GM23248 (cell line): Measurements from ENCODE around the gene TMPRSS11A. TPM values are rescaled to one million over a fixed set of nuclear protein-coding genes. Genes with fewer than 3 reads are reported as not detected.

Source experiments
- DNase-seq: peaks from one replicate; pipeline ENCODE4 v3.0.0-alpha.2; 2015
- H2AFZ ChIP-seq: fragments of 200-600 bp; sonication (generic); 2 replicates; pipeline ENCODE4 v1.6.1; 2016; ENCODE audit warnings: antibody characterized with exemption
- H3F3A ChIP-seq: fragments of 200-600 bp; sonication (generic); 2 replicates; pipeline ENCODE4 v1.6.1; 2016; ENCODE audit warnings: mild to moderate bottlenecking, antibody characterized with exemption, mixed run types; ENCODE audit not compliant: insufficient read depth
- H3K27ac ChIP-seq: fragments of 200-600 bp; sonication (generic); 2 replicates; pipeline ENCODE4 v1.5.1; 2016; ENCODE audit warnings: mild to moderate bottlenecking
- H3K27me3 ChIP-seq: fragments of 200-600 bp; sonication (generic); replicated peaks from 2 replicates; pipeline ENCODE4 v1.6.1; 2016; ENCODE audit warnings: mild to moderate bottlenecking; ENCODE audit not compliant: insufficient read depth
- H3K36me3 ChIP-seq: fragments of 200-600 bp; sonication (generic); 2 replicates; pipeline ENCODE4 v1.6.1; 2016; ENCODE audit warnings: low read depth, mild to moderate bottlenecking
- H3K4me1 ChIP-seq: fragments of 200-600 bp; sonication (generic); 2 replicates; pipeline ENCODE4 v1.6.1; 2016; ENCODE audit warnings: mild to moderate bottlenecking; ENCODE audit not compliant: insufficient read depth
- H3K4me2 ChIP-seq: fragments of 200-600 bp; sonication (generic); one replicate; pipeline ENCODE4 v1.6.1; 2016; ENCODE audit warnings: mild to moderate bottlenecking; ENCODE audit not compliant: unreplicated experiment
- H3K4me3 ChIP-seq: fragments of 200-600 bp; sonication (generic); 2 replicates; pipeline ENCODE4 v1.5.1; 2016; ENCODE audit warnings: mild to moderate bottlenecking
- H3K79me2 ChIP-seq: fragments of 200-600 bp; sonication (generic); 2 replicates; pipeline ENCODE4 v1.6.1; 2016; ENCODE audit warnings: mild to moderate bottlenecking; ENCODE audit not compliant: insufficient read depth
- H3K9ac ChIP-seq: fragments of 200-600 bp; sonication (generic); 2 replicates; pipeline ENCODE4 v1.6.1; 2016; ENCODE audit warnings: mild to moderate bottlenecking
- H3K9me2 ChIP-seq: fragments of 200-600 bp; sonication (generic); 2 replicates; pipeline ENCODE4 v1.6.1; 2016; ENCODE audit warnings: mixed run types, mild to moderate bottlenecking, moderate library complexity; ENCODE audit not compliant: insufficient read depth
- H3K9me3 ChIP-seq: fragments of 200-600 bp; sonication (generic); one replicate; pipeline ENCODE4 v1.6.1; 2017; ENCODE audit warnings: low read depth
- H4K20me1 ChIP-seq: fragments of 200-600 bp; sonication (generic); 2 replicates; pipeline ENCODE4 v1.6.0; 2016; ENCODE audit not compliant: insufficient read depth
- EZH2 ChIP-seq: fragments of 200-600 bp; sonication (generic); IDR thresholded peaks from 2 replicates; pipeline ENCODE4 v1.6.1; 2018; ENCODE audit warnings: antibody characterized with exemption, mild to moderate bottlenecking; ENCODE audit not compliant: insufficient read depth, poor library complexity, severe bottlenecking
- EZH2phosphoT487 ChIP-seq: fragments of 200-600 bp; sonication (generic); IDR thresholded peaks from 2 replicates; pipeline ENCODE4 v1.6.1; 2018; ENCODE audit warnings: antibody characterized with exemption, moderate library complexity, mild to moderate bottlenecking, low read depth; ENCODE audit not compliant: insufficient read depth
- WGBS, 2 experiments: methylation state at CpG; one replicate each; pipeline ENCODE4 v1.1.6; 2015 to 2017; ENCODE audit warnings: low lambda C conversion rate in 2 of 2, low coverage in 1 of 2; ENCODE audit errors: missing lambda C conversion rate in 2 of 2; 5-methylcytosine and 5-hydroxymethylcytosine counted together
- in situ Hi-C: fragments of 300-500 bp; cut with MboI; formaldehyde crosslinking; loops from 2 replicates; pipeline ENCODE4 v1.15.0; 2020
- polyA plus RNA-seq: library from polyadenylated mRNA; unstranded; fragments of >200 nt; fragmentation: Nextera tagmentation; extraction: Ambion mirVana; gene quantifications from 2 replicates; pipeline ENCODE4 v1.2.1, GENCODE V29; 2016
- total RNA-seq: library from RNA; depleted of rRNA; stranded (reverse); fragments of >200 nt; shearing (Covaris generic); gene quantifications from 2 replicates; pipeline ENCODE4 v1.2.3, GENCODE V29; 2014

Gene TMPRSS11A
- total and polyA plus RNA-seq, 2 experiments from 2014 or later, result not detected

DNA sequence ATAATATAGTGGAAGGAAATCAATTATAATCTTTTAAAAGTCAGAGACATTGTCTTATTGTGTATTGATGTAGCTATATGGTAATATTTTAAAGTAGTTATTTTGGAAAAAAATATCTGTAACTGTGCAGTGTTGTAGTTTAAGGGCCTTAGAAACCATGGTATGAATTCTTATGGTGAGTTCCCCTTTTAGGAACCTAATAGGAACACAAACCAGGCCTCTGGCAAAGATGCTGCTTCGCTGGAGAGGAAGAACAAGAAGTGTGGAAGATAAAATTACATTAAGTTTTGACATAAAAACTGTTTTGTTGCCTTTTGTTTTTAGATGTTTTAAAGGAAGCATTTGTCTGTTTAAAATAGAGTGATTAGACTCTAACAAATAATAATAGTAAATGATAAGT lies 68.6 kb downstream of the TMPRSS11A start:
- Histone ChIP-seq H3K36me3 (no peaks in the 10 kb centered on the region), H3K4me1 (no peaks in the 10 kb centered on the region), H3K9me2 (no peaks in the 10 kb centered on the region), H3K9me3 (no peaks in the 10 kb centered on the region), H4K20me1 (no peaks in the 10 kb centered on the region), H3F3A (no peaks in the 10 kb centered on the region), H3K79me2 (no peaks in the 10 kb centered on the region), H2AFZ (no peak overlapping the region), H3K4me2 (no peak overlapping the region), H3K27me3 (no peaks in the 10 kb centered on the region), H3K27ac (no peak overlapping the region), H3K4me3 (no peak overlapping the region), H3K9ac (no peak overlapping the region)
- TF ChIP-seq EZH2 (no peak), EZH2phosphoT487 (no peak)
- WGBS, 2 experiments, result 89 to 96% methylated on average over 1 of the region's 1 CpG
- in situ Hi-C loops, result loop anchor here (25.0 kb wide), 1 partner anchor 468 kb away; the partner anchor contains the start of gene YTHDC1
- no peak for DNase-seq

- Histone ChIP-seq H3K79me2 (no peaks in the 10 kb centered on the region), H3F3A (no peaks in the 10 kb centered on the region), H3K4me3 (no peak overlapping the region), H2AFZ (no peak overlapping the region), H3K4me1 (no peaks in the 10 kb centered on the region), H3K9me2 (no peaks in the 10 kb centered on the region), H4K20me1 (no peaks in the 10 kb centered on the region), H3K9ac (no peak overlapping the region), H3K27me3 (no peaks in the 10 kb centered on the region), H3K27ac (no peak overlapping the region), H3K4me2 (no peak overlapping the region), H3K9me3 (no peaks in the 10 kb centered on the region), H3K36me3 (no peaks in the 10 kb centered on the region)
- DNase-seq, result peak; percentile 38
- TF ChIP-seq EZH2, result no peak
- TF ChIP-seq EZH2phosphoT487, result no peak
- in situ Hi-C loops, result loop anchor here (25.0 kb wide), 1 partner anchor 469 kb away; the partner anchor contains the start of gene YTHDC1
- WGBS, 2 experiments, result 33 to 43% methylated on average over 3 of the region's 3 CpGs
Observed at GRCh38 chr4:67892905-67893304, 70.4 kb downstream of the TMPRSS11A start.

DNA sequence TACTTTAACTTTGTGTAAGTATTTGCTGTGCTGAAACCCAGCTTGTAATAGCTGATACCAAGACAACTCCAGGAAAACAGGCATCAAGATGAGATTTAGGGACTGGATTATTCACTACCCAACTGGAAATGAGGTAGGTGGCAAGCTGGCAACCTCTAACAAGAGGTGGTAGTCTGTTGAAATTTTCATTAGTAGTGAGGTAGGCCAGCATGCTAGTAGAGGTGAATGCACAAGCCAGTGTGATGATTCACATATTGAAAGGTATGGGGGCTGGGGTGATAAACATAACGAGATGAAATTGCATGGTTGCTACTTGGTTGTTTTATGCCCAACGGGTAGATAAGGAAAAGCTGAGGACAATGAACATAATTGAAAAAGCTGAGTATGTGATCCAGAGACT lies 71.0 kb downstream of the TMPRSS11A start:
- Histone ChIP-seq H3F3A (peaks cover under 1% of the 10 kb centered on the region; the same call in 1 of the 2 replicates), H3K9me2 (no peaks in the 10 kb centered on the region), H3K27me3 (no peaks in the 10 kb centered on the region), H3K4me3 (no peak overlapping the region), H3K36me3 (no peaks in the 10 kb centered on the region), H2AFZ (no peak overlapping the region), H3K79me2 (no peaks in the 10 kb centered on the region), H3K9ac (no peak overlapping the region), H4K20me1 (no peaks in the 10 kb centered on the region), H3K4me1 (no peaks in the 10 kb centered on the region), H3K4me2 (no peak overlapping the region), H3K9me3 (no peaks in the 10 kb centered on the region), H3K27ac (no peak overlapping the region)
- 94 to 100% methylated on average over 2 of the region's 2 CpGs for WGBS, 2 experiments
- no peak for DNase-seq
- in situ Hi-C loops, result loop anchor here (25.0 kb wide), 1 partner anchor 470 kb away; the partner anchor contains the start of gene YTHDC1
- no peak for TF ChIP-seq EZH2
- no peak for TF ChIP-seq EZH2phosphoT487

- peaks cover 7% of the 10 kb centered on the region for H3F3A ChIP-seq
- in situ Hi-C loops, result loop anchor here (25.0 kb wide), 1 partner anchor 471 kb away; the partner anchor contains the start of gene YTHDC1
- DNase-seq, result no peak
Observed at GRCh38 chr4:67891645-67892044, 71.6 kb downstream of the TMPRSS11A start.

More at GRCh38 chr4:67891645-67892044, 71.6 kb downstream of the TMPRSS11A start:
- Histone ChIP-seq H3K9ac (no peak overlapping the region), H3K9me2 (no peaks in the 10 kb centered on the region), H3K4me1 (peaks cover 5% of the 10 kb centered on the region), H3K9me3 (no peaks in the 10 kb centered on the region), H3K27me3 (no peaks in the 10 kb centered on the region), H3K36me3 (no peaks in the 10 kb centered on the region), H4K20me1 (no peaks in the 10 kb centered on the region), H2AFZ (no peak overlapping the region), H3K79me2 (no peaks in the 10 kb centered on the region), H3K27ac (no peak overlapping the region), H3K4me2 (no peak overlapping the region), H3K4me3 (no peak overlapping the region)
- TF ChIP-seq EZH2phosphoT487, result no peak
- TF ChIP-seq EZH2, result no peak
